ENCODE data around the gene AMPH.

AMPH gene

GRCh38 chr7:38476764-38477163, 154.4 kb downstream of the AMPH start:
- H3K9me3 Mint-ChIP-seq, result peaks cover 12% of the 10 kb centered on the region
- peaks cover 14% of the 10 kb centered on the region for H3K36me3 Mint-ChIP-seq
- no peak for ATAC-seq
- H3K4me1 Mint-ChIP-seq, result no peaks in the 10 kb centered on the region
- H3K27me3 Mint-ChIP-seq, result peaks cover 23% of the 10 kb centered on the region
- H3K4me3 Mint-ChIP-seq, result no peak overlapping the region
- H3K27ac Mint-ChIP-seq, result no peak overlapping the region

GRCh38 chr7:38465956-38466355, 165.2 kb downstream of the AMPH start:
- Mint-ChIP-seq H3K27me3 (no peaks in the 10 kb centered on the region), H3K4me1 (peaks cover 17% of the 10 kb centered on the region), H3K27ac (no peak overlapping the region), H3K4me3 (no peak overlapping the region), H3K36me3 (no peaks in the 10 kb centered on the region), H3K9me3 (no peaks in the 10 kb centered on the region)
- no peak for ATAC-seq

- ATAC-seq, result peak; percentile 64
- no peak overlapping the region for H3K4me3 Mint-ChIP-seq
- peaks cover 17% of the 10 kb centered on the region for H3K4me1 Mint-ChIP-seq
- H3K27ac Mint-ChIP-seq, result no peak overlapping the region
- H3K36me3 Mint-ChIP-seq, result no peaks in the 10 kb centered on the region
- H3K9me3 Mint-ChIP-seq, result no peaks in the 10 kb centered on the region
- no peaks in the 10 kb centered on the region for H3K27me3 Mint-ChIP-seq
Measured at GRCh38 chr7:38463277-38464225, 167.6 kb downstream of the AMPH start.

- Mint-ChIP-seq H3K9me3 (no peaks in the 10 kb centered on the region), H3K27me3 (no peaks in the 10 kb centered on the region), H3K36me3 (no peaks in the 10 kb centered on the region), H3K4me1 (peaks cover 17% of the 10 kb centered on the region), H3K4me3 (no peak overlapping the region), H3K27ac (no peak overlapping the region)
- no peak for ATAC-seq
Measured at GRCh38 chr7:38462819-38463218, 168.4 kb downstream of the AMPH start.

GRCh38 chr7:38461887-38462286, 169.3 kb downstream of the AMPH start:
- no peak for ATAC-seq
- Mint-ChIP-seq H3K27me3 (peaks cover 4% of the 10 kb centered on the region), H3K4me1 (peaks cover 17% of the 10 kb centered on the region), H3K4me3 (no peak overlapping the region), H3K27ac (no peak overlapping the region), H3K9me3 (peaks cover 2% of the 10 kb centered on the region), H3K36me3 (peaks cover 3% of the 10 kb centered on the region)

- peaks cover 27% of the 10 kb centered on the region for H3K27me3 Mint-ChIP-seq
- H3K9me3 Mint-ChIP-seq, result peaks cover 6% of the 10 kb centered on the region
- H3K4me1 Mint-ChIP-seq, result no peaks in the 10 kb centered on the region
- H3K27ac Mint-ChIP-seq, result no peak overlapping the region
- ATAC-seq, result no peak
- peaks cover 7% of the 10 kb centered on the region for H3K36me3 Mint-ChIP-seq
- no peak overlapping the region for H3K4me3 Mint-ChIP-seq
Measured at GRCh38 chr7:38453826-38454225, 177.3 kb downstream of the AMPH start.

- Mint-ChIP-seq H3K27ac (no peak overlapping the region), H3K4me1 (no peaks in the 10 kb centered on the region), H3K36me3 (peaks cover 7% of the 10 kb centered on the region), H3K4me3 (no peak overlapping the region), H3K9me3 (peaks cover 6% of the 10 kb centered on the region), H3K27me3 (peaks cover 27% of the 10 kb centered on the region)
- no peak for ATAC-seq
Measured at GRCh38 chr7:38453168-38453567, 178.0 kb downstream of the AMPH start.

- peaks cover 7% of the 10 kb centered on the region for H3K36me3 Mint-ChIP-seq
Measured at GRCh38 chr7:38452681-38453108, 178.5 kb downstream of the AMPH start.

GRCh38 chr7:38451840-38452239, 179.3 kb downstream of the AMPH start:
- Mint-ChIP-seq H3K4me3 (no peak overlapping the region), H3K4me1 (no peaks in the 10 kb centered on the region), H3K9me3 (peaks cover 4% of the 10 kb centered on the region), H3K27me3 (peaks cover 22% of the 10 kb centered on the region), H3K27ac (no peak overlapping the region), H3K36me3 (peaks cover 4% of the 10 kb centered on the region)
- ATAC-seq, result no peak

More at GRCh38 chr7:38452681-38453108, 178.5 kb downstream of the AMPH start:
- no peak overlapping the region for H3K4me3 Mint-ChIP-seq
- ATAC-seq, result no peak
- H3K4me1 Mint-ChIP-seq, result no peaks in the 10 kb centered on the region
- H3K27ac Mint-ChIP-seq, result no peak overlapping the region
- peaks cover 27% of the 10 kb centered on the region for H3K27me3 Mint-ChIP-seq
- peaks cover 6% of the 10 kb centered on the region for H3K9me3 Mint-ChIP-seq

- ATAC-seq, result no peak
- no peaks in the 10 kb centered on the region for H3K4me1 Mint-ChIP-seq
- H3K9me3 Mint-ChIP-seq, result no peaks in the 10 kb centered on the region
- H3K4me3 Mint-ChIP-seq, result no peak overlapping the region
- H3K27me3 Mint-ChIP-seq, result peaks cover 17% of the 10 kb centered on the region
- no peaks in the 10 kb centered on the region for H3K36me3 Mint-ChIP-seq
- no peak overlapping the region for H3K27ac Mint-ChIP-seq
Measured at GRCh38 chr7:38448584-38449234, 182.5 kb downstream of the AMPH start.

- Mint-ChIP-seq H3K9me3 (no peaks in the 10 kb centered on the region), H3K4me3 (no peak overlapping the region), H3K27ac (no peak overlapping the region), H3K4me1 (no peaks in the 10 kb centered on the region), H3K36me3 (no peaks in the 10 kb centered on the region), H3K27me3 (peaks cover 17% of the 10 kb centered on the region)
- ATAC-seq, result no peak
Measured at GRCh38 chr7:38448054-38448453, 183.1 kb downstream of the AMPH start.

GRCh38 chr7:38438970-38439369, 192.2 kb downstream of the AMPH start:
- no peak overlapping the region for H3K4me3 Mint-ChIP-seq
- H3K4me1 Mint-ChIP-seq, result peaks cover 5% of the 10 kb centered on the region
- ATAC-seq, result no peak
- no peak overlapping the region for H3K27ac Mint-ChIP-seq
- peaks cover 8% of the 10 kb centered on the region for H3K27me3 Mint-ChIP-seq
- H3K36me3 Mint-ChIP-seq, result no peaks in the 10 kb centered on the region
- peaks cover 2% of the 10 kb centered on the region for H3K9me3 Mint-ChIP-seq

- H3K9me3 Mint-ChIP-seq, result peaks cover 4% of the 10 kb centered on the region
- H3K4me3 Mint-ChIP-seq, result no peak overlapping the region
- no peak for ATAC-seq
- no peaks in the 10 kb centered on the region for H3K36me3 Mint-ChIP-seq
- H3K27me3 Mint-ChIP-seq, result peaks cover 8% of the 10 kb centered on the region
- H3K27ac Mint-ChIP-seq, result no peak overlapping the region
- peaks cover 20% of the 10 kb centered on the region for H3K4me1 Mint-ChIP-seq
Measured at GRCh38 chr7:38432671-38433070, 198.5 kb downstream of the AMPH start.

- H3K4me1 Mint-ChIP-seq, result peaks cover 25% of the 10 kb centered on the region
Measured at GRCh38 chr7:38432080-38432479, 199.1 kb downstream of the AMPH start.

GRCh38 chr7:38429057-38429456, 202.1 kb downstream of the AMPH start:
- Mint-ChIP-seq H3K27me3 (no peaks in the 10 kb centered on the region), H3K9me3 (peaks cover 15% of the 10 kb centered on the region), H3K4me1 (peaks cover 50% of the 10 kb centered on the region), H3K27ac (no peak overlapping the region), H3K36me3 (peaks cover 13% of the 10 kb centered on the region), H3K4me3 (no peak overlapping the region)
- ATAC-seq, result no peak

More at GRCh38 chr7:38432080-38432479, 199.1 kb downstream of the AMPH start:
- H3K27me3 Mint-ChIP-seq, result peaks cover 8% of the 10 kb centered on the region
- no peaks in the 10 kb centered on the region for H3K36me3 Mint-ChIP-seq
- ATAC-seq, result no peak
- no peak overlapping the region for H3K4me3 Mint-ChIP-seq
- H3K27ac Mint-ChIP-seq, result no peak overlapping the region
- H3K9me3 Mint-ChIP-seq, result peaks cover 4% of the 10 kb centered on the region
